ENCODE data around the gene GSG1L.
"Not testable (repeated sequence)": the region's sequence is repeated elsewhere in the genome, so short reads cannot be mapped to it uniquely, and the experiment has no call there.

Gene GSG1L

DNA sequence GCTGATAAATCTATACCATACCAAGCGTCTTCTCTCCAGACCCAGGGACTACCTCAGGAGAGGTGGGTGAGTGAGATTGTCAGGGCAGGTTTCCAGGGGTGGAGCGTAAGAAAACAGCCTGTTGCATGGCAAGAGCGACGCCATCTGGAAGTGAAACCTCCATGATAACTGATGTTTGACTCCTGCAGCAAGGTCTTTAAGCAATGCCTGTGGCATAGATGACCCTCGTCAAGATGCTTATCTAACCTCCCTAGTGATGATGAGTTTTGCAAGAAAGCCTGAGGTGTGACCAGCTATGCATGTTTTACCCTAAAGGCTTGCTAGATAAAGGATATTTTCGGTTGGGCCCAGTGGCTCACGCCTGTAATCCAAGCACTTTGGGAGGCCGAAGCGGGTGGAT, 71.6 kb downstream of the GSG1L start:
- Histone ChIP-seq H3K27me3 (no peaks in the 10 kb centered on the region), H3K36me3 (no peaks in the 10 kb centered on the region), H4K20me1 (no peaks in the 10 kb centered on the region), H3K9ac (no peak overlapping the region), H3K27ac (no peak overlapping the region), H3K9me3 (replicated peaks in 1 of 11) (peaks cover 15 to 33% (median 25%) of the 10 kb centered on the region in 11 experiments), H3K4me3 (no peak overlapping the region), H3K4me2 (no peak overlapping the region), H3K4me1 (peaks cover 0 to 13% (median 6%) of the 10 kb centered on the region in 10 experiments; a peak in 10 of 20 replicates)
- TF ChIP-seq Cebpa-rat (IDR thresholded peaks at IDR 0.05): no peak

DNA sequence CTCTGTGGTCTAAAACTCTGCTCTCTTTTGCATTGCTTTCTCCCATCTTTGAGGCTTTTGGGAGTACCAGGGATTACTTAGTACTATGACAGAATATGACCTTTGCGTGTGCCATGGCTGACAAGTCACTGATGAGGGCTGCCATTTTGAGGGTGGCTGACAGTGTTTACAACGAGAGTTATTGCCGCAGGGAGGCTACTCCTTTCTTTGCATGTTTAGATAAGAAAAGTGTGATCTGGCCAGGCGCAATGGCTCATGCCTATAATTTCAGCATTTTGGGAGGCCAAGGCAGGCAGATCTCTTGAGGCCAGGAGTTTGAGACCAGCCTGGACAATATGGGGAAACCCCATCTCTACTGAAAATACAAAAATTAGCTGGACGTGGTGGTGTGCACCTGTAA, 77.5 kb downstream of the GSG1L start:
- Histone ChIP-seq H3K27me3 (no peaks in the 10 kb centered on the region), H3K4me3 (no peak overlapping the region)
- no peak for TF ChIP-seq Cebpa-rat (IDR thresholded peaks at IDR 0.05)

DNA sequence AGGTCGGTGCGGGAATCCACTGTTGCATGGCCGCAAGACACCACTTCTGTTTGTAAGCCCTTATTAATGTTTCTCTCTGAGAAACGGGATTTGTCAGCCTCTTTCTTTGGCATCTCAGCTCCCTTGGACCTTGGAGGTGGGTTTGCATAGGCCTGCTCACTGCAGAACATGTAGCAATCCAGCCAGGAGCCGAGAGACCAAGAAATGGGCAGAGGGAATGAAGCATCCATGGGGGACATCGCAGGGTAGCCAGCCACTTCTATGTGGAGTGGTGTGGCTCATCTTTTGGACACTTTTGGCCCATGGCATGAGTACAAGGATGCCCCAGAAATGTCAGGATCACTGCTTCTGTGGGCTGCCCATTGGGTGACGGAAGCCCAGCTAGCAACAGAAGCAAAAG, 79.4 kb downstream of the GSG1L start:
- no peaks in the 10 kb centered on the region for H4K20me1 ChIP-seq
- no peaks in the 10 kb centered on the region for H3K36me3 ChIP-seq
- H3K9ac ChIP-seq: no peak overlapping the region
- H3K27me3 ChIP-seq: no peaks in the 10 kb centered on the region
- H3K4me1 ChIP-seq: no peaks in the 10 kb centered on the region
- no peak overlapping the region for H3K4me3 ChIP-seq
- no peaks in the 10 kb centered on the region for H3K9me3 ChIP-seq (replicated peaks in 1 of 11)
- H3K4me2 ChIP-seq: no peak overlapping the region
- TF ChIP-seq Cebpa-rat (IDR thresholded peaks at IDR 0.05): no peak
- H3K27ac ChIP-seq: no peak overlapping the region

More for the DNA sequence above, 77.5 kb downstream of the GSG1L start:
- Histone ChIP-seq H3K9ac (no peak overlapping the region), H3K4me2 (no peak overlapping the region), H3K27ac (no peak overlapping the region), H3K36me3 (no peaks in the 10 kb centered on the region), H4K20me1 (no peaks in the 10 kb centered on the region), H3K9me3 (replicated peaks in 1 of 11) (no peaks in the 10 kb centered on the region), H3K4me1 (no peaks in the 10 kb centered on the region)

DNA sequence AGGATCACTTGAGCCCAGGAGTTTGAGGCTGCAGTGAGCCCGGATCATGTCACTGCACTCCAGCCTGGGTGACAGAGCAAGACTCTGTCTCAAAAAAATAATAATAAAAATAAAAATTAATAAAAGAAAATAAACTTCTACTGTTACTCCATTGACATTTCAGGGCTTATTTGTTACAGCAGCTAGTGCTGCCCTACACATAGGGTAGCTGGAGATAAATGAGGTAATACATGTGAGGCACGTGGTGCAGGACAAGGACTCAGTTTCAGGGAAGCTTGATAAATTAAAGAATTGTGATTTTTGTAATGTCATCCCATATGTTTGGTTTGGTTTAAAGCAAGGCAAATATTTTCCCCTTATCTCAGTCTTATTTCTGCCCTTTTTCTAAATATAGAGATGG, 80.3 kb downstream of the GSG1L start:
- TF ChIP-seq Cebpa-rat (IDR thresholded peaks at IDR 0.05): no peak

DNA sequence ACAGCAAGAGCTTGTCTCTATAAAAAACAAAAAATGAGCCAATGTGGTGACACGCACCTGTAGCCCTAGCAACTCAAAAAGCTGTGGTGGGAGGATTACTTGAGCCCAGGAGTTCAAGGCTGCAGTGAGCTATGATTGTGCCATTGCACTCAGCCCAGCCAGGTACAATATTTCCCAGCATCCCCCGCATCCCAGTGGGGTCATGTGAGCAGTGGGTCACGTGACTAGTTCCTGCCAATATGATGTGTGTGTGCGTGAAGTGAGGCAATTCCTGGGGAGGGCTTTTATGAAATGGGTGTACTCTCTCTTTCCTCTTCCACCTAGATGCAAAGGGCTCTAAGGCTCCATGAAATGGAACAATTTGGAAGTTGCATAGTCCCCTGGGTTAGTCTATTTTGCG, 81.3 kb downstream of the GSG1L start:
- H3K36me3 ChIP-seq: no peaks in the 10 kb centered on the region
- H3K4me1 ChIP-seq: no peaks in the 10 kb centered on the region
- no peak overlapping the region for H3K4me2 ChIP-seq
- no peak overlapping the region for H3K9ac ChIP-seq
- no peak overlapping the region for H3K27ac ChIP-seq
- no peaks in the 10 kb centered on the region for H3K27me3 ChIP-seq
- no peaks in the 10 kb centered on the region for H4K20me1 ChIP-seq
- no peak for TF ChIP-seq Cebpa-rat (IDR thresholded peaks at IDR 0.05)
- H3K9me3 ChIP-seq (replicated peaks in 1 of 11): no peaks in the 10 kb centered on the region
- no peak overlapping the region for H3K4me3 ChIP-seq

More for the DNA sequence above, 80.3 kb downstream of the GSG1L start:
- H4K20me1 ChIP-seq: no peaks in the 10 kb centered on the region
- no peak overlapping the region for H3K4me2 ChIP-seq
- H3K4me3 ChIP-seq: no peak overlapping the region
- H3K9me3 ChIP-seq (replicated peaks in 1 of 11): no peaks in the 10 kb centered on the region
- H3K27me3 ChIP-seq: no peaks in the 10 kb centered on the region
- H3K9ac ChIP-seq: no peak overlapping the region
- no peaks in the 10 kb centered on the region for H3K36me3 ChIP-seq
- H3K4me1 ChIP-seq: no peaks in the 10 kb centered on the region
- no peak overlapping the region for H3K27ac ChIP-seq

DNA sequence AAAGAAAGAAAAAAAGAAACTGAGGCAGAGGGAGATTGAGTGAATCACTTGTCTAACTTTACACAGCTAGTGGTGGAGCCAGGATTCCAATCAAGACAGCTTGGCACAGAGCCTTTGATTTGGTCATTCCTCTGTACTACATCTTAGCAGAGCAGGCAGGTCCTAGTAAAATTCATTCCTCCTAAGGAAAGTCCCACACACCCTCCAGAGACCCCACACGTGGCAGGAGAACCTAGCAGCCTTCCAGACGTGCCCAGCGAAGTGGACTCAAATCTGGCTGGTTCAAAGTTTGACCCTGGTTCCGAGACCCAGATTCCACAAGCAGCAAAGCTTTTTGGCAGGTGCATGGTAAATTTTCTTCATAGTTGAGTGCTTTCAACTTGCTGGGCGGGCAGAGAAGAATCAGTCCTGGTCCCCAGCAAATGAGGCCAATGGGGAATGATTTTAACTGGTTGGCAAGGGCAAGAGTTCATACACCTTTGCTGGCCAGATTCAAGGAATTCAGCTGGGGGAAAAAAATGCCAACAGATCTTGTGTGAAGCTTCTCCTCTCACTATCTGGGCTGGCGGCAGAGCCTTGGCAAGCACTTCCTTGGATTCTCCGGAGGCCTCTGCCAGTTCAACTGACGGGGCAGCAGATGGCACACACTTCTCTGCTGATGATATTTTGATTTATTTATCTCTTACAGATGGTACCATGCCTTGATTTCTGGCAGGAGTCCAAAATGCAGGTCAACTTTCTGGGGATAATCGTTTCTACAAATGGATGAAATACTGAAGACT, 82.4 kb downstream of the GSG1L start:
- Histone ChIP-seq H3K27ac (no peak overlapping the region), H3K4me1 (no peaks in the 10 kb centered on the region), H3K4me3 (no peak overlapping the region), H3K36me3 (no peaks in the 10 kb centered on the region), H4K20me1 (no peaks in the 10 kb centered on the region), H3K27me3 (no peaks in the 10 kb centered on the region), H3K4me2 (no peak overlapping the region), H3K9ac (no peak overlapping the region), H3K9me3 (replicated peaks in 1 of 11) (no peaks in the 10 kb centered on the region)
- TF ChIP-seq Cebpa-rat (IDR thresholded peaks at IDR 0.05): no peak

DNA sequence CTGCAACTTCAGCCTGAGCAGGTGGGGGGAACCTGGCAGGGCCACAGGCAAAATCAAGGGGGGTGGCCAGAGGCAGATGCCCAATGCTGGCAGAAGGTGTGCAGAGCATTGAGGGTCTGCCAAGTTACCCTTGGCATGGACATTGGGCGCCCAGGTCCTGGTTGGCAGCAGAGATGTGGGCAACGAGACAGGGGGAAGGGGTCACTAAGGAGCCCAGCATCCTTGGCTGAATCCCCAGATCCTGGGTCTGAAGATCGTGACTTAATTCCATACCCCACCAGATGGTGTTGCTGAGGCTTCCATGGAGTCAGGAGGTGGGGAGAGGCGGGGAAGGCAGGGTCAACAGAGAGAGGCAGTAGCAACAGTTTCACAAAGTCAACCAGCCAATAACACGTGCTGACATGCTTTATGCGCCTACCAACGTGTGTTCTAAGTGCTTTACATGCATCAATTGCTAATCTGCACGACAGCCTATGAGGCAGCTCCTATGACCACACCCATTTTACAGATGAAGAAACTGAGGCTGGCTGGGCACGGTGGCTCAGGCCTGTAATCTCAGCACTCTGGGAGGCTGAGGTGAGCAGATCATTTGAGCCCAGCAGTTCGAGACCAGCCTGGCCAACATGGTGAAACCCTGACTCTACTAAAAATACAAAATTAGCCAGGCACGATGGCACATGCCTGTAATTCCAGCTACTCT, 83.3 kb downstream of the GSG1L start:
- no peak overlapping the region for H3K27ac ChIP-seq
- no peaks in the 10 kb centered on the region for H3K4me1 ChIP-seq
- no peak overlapping the region for H3K4me3 ChIP-seq
- H3K9ac ChIP-seq: no peak overlapping the region
- H3K9me3 ChIP-seq (replicated peaks in 1 of 11): no peaks in the 10 kb centered on the region
- no peaks in the 10 kb centered on the region for H3K27me3 ChIP-seq
- H3K4me2 ChIP-seq: no peak overlapping the region
- TF ChIP-seq Cebpa-rat (IDR thresholded peaks at IDR 0.05): no peak
- no peaks in the 10 kb centered on the region for H4K20me1 ChIP-seq
- no peaks in the 10 kb centered on the region for H3K36me3 ChIP-seq

DNA sequence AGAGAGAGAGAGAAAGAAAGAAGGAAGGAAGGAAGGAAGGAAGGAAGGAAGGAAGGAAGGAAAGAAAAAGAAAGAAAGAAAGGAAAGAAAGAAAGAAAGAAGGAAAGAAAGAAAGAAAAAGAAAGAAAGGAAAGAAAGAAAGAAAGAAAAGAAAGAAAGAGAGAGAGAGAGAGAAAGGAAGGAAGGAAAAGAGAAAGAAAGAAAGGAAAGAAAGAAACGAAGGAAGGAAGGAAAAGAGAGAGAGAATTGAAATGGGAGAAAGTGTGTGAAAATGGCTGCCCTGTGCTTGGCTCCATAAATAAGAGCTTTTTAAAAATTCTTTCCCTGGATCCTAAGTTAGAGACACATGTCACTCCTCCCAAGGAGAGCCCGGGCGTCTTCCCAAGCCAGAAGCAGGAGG, 83.8 kb downstream of the GSG1L start:
- H3K9ac ChIP-seq; H3K4me1 ChIP-seq; H3K9me3 ChIP-seq (replicated peaks in 1 of 11); H4K20me1 ChIP-seq; H3K36me3 ChIP-seq; H3K4me2 ChIP-seq; H3K27me3 ChIP-seq; H3K27ac ChIP-seq; H3K4me3 ChIP-seq: not testable (repeated sequence)

DNA sequence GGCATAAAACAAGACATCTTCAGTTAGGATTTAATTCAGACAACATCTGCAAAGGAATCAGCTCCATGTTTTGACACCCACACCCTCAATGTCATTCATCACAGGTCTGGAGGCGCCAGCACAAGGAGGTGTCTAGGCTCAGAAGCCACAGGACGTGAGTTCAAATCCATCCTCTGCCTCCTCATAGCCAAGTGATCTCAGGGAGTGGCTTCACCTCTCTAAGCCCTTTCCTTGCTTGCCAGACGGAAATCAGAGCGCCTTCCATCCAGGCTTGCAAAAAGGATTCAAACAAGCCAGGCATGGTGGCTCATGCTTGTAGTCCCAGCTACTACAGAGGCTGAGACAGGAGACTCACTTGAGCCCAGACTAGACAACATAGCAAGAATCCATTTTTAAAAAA, 84.6 kb downstream of the GSG1L start:
- TF ChIP-seq Cebpa-rat (IDR thresholded peaks at IDR 0.05): no peak
- H3K4me1 ChIP-seq: no peaks in the 10 kb centered on the region
- no peaks in the 10 kb centered on the region for H3K27me3 ChIP-seq
- no peak overlapping the region for H3K4me3 ChIP-seq
- no peak overlapping the region for H3K4me2 ChIP-seq
- no peak overlapping the region for H3K27ac ChIP-seq
- no peaks in the 10 kb centered on the region for H4K20me1 ChIP-seq
- H3K9ac ChIP-seq: no peak overlapping the region
- no peaks in the 10 kb centered on the region for H3K9me3 ChIP-seq (replicated peaks in 1 of 11)
- no peaks in the 10 kb centered on the region for H3K36me3 ChIP-seq

DNA sequence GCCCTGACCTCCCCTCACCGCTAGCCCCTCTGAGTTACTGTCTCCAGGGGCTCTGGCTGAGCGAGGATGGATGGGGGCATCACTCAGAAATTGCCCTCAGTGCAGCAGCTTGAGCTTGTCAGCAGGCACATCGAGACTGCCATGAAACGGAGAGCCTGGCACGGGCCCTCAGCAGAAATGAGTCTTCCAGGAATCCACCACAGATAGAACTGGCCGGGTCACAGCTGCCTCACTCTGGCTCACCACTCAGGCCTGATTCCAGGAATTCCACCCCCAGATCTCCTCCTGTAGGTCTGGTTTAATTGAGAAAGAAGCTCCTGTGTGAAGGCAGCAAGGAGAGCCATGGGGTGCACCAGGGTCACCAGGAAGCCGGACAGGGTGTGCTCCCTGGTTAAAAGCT, 85.5 kb downstream of the GSG1L start:
- TF ChIP-seq Cebpa-rat (IDR thresholded peaks at IDR 0.05): no peak
- Histone ChIP-seq H3K9me3 (replicated peaks in 1 of 11) (no peaks in the 10 kb centered on the region), H3K27me3 (no peaks in the 10 kb centered on the region), H3K9ac (no peak overlapping the region), H3K4me3 (no peak overlapping the region), H3K4me2 (no peak overlapping the region), H3K36me3 (no peaks in the 10 kb centered on the region), H3K4me1 (no peaks in the 10 kb centered on the region), H4K20me1 (no peaks in the 10 kb centered on the region), H3K27ac (no peak overlapping the region)

Measured in BLaER1 treated with 17β-estradiol and CSF1 and Interleukin-3, amounts not matched to agents 10 nM and 100 nM (cell line).